B cell (primary cell): ENCODE results near the gene FARP1. TPM values are rescaled to one million over a fixed set of nuclear protein-coding genes. Genes with fewer than 3 reads are reported as not detected.

Experiments
- ATAC-seq: fragments of 200-7000 bp; cut with Tn5 transposase; one replicate; pipeline ENCODE4 v1.10.0; 2021; ENCODE audit warnings: low read depth, mild to moderate bottlenecking, moderate number of reproducible peaks, moderate library complexity
- CTCF ChIA-PET: fragments of 350-600 bp; sonication (Branson Sonifier 250); formaldehyde crosslinking; loops from one replicate; lab custom pipeline; 2021; ENCODE audit warnings: antibody characterized with exemption, inconsistent platforms; lab: Charles Lee
- POLR2A ChIA-PET: fragments of 350-600 bp; sonication (Branson Sonifier 250); formaldehyde crosslinking; loops from one replicate; lab custom pipeline; 2021; ENCODE audit warnings: antibody characterized with exemption; lab: Charles Lee
- DNase-seq: peaks from one replicate; pipeline ENCODE4 v3.0.0; 2013
- H2AFZ ChIP-seq: 2 replicates; pipeline ENCODE4 v1.6.1; 2012; ENCODE audit warnings: mild to moderate bottlenecking, low read depth, low read length; ENCODE audit not compliant: insufficient read depth, poor library complexity, severe bottlenecking
- H3K27ac ChIP-seq, 2 donors: 1 replicate in 1 of 2; 2 replicates in 1 of 2; pipeline ENCODE4 v1.5.1; 2012 to 2013; ENCODE audit warnings: low read length in 2 of 2, mild to moderate bottlenecking in 2 of 2, moderate library complexity in 1 of 2
- H3K27me3 ChIP-seq, 4 experiments: fragments of 200-600 bp in 1 of 4; sonication (generic) in 1 of 4; replicated peaks in 1 of 4; 1 replicate in 2 of 4; 2 replicates in 2 of 4; pipeline versions ENCODE4 v1.6.1 to v1.7.0; 2013 to 2016; ENCODE audit warnings: low read length in 3 of 4, mild to moderate bottlenecking in 2 of 4, mixed read lengths in 1 of 4, moderate library complexity in 1 of 4; ENCODE audit not compliant: insufficient read depth in 4 of 4, control insufficient read depth in 3 of 4; ENCODE audit errors: control extremely low read depth in 1 of 4
- H3K36me3 ChIP-seq, 2 experiments: replicated peaks in 1 of 2; 1 replicate in 1 of 2; 2 replicates in 1 of 2; pipeline versions ENCODE4 v1.6.1 to v1.7.1; 2013; ENCODE audit warnings: low read length in 1 of 2; ENCODE audit not compliant: insufficient read depth in 2 of 2, control insufficient read depth in 1 of 2; ENCODE audit errors: control extremely low read depth in 1 of 2, extremely low read depth in 1 of 2
- H3K4me1 ChIP-seq, 2 donors: fragments of 200-600 bp in 1 of 2; sonication (generic) in 1 of 2; 1 replicate in 1 of 2; 2 replicates in 1 of 2; pipeline versions ENCODE4 v1.5.1 to v1.6.1; 2013 to 2017; ENCODE audit warnings: low read length in 2 of 2; ENCODE audit not compliant: control insufficient read depth in 2 of 2, insufficient read depth in 2 of 2
- H3K4me2 ChIP-seq: replicated peaks from 2 replicates; pipeline ENCODE3; 2012; ENCODE audit warnings: mild to moderate bottlenecking, low read depth, low read length; ENCODE audit not compliant: poor library complexity, severe bottlenecking
- H3K4me3 ChIP-seq, 5 experiments: fragments of 200-600 bp in 1 of 5; sonication (generic) in 1 of 5; 1 replicate in 3 of 5; 2 replicates in 2 of 5; pipeline versions ENCODE4 v1.5.1 to v1.7.0; 2011 to 2016; ENCODE audit warnings: low read length in 4 of 5, mild to moderate bottlenecking in 4 of 5, low read depth in 2 of 5, control low read depth in 1 of 5, moderate library complexity in 1 of 5; ENCODE audit not compliant: insufficient read depth in 1 of 5; ENCODE audit errors: control extremely low read depth in 1 of 5, extremely low read depth in 1 of 5
- H3K79me2 ChIP-seq: fragments of 200-600 bp; sonication (generic); one replicate; pipeline ENCODE4 v1.6.0; 2016; ENCODE audit warnings: low read length; ENCODE audit not compliant: control insufficient read depth, insufficient read depth
- H3K9ac ChIP-seq: fragments of 200-600 bp; sonication (generic); 2 replicates; pipeline ENCODE4 v1.6.1; 2017; ENCODE audit warnings: mild to moderate bottlenecking, low read length, moderate library complexity
- H3K9me3 ChIP-seq, 3 donors: one replicate each; pipeline versions ENCODE4 v1.6.1 to v1.7.1; 2013; ENCODE audit warnings: low read length in 2 of 3; ENCODE audit not compliant: control insufficient read depth in 2 of 3, insufficient read depth in 1 of 3; ENCODE audit errors: control extremely low read depth in 1 of 3
- H4K20me1 ChIP-seq: 2 replicates; pipeline ENCODE4 v1.6.0; 2012; ENCODE audit warnings: mild to moderate bottlenecking, low read length; ENCODE audit not compliant: insufficient read depth, control insufficient read depth, poor library complexity, severe bottlenecking
- H3K27ac Mint-ChIP-seq: one replicate; pipeline ENCODE4 v1.8.0; 2021; ENCODE audit warnings: mixed read lengths
- H3K27me3 Mint-ChIP-seq: one replicate; pipeline ENCODE4 v1.8.0; 2021; ENCODE audit warnings: mixed read lengths
- H3K4me1 Mint-ChIP-seq: one replicate; pipeline ENCODE4 v1.8.0; 2021; ENCODE audit warnings: mixed read lengths
- H3K4me3 Mint-ChIP-seq: one replicate; pipeline ENCODE4 v1.8.0; 2021; ENCODE audit warnings: mixed read lengths
- H3K9me3 Mint-ChIP-seq: one replicate; pipeline ENCODE4 v1.8.0; 2022; ENCODE audit warnings: mixed read lengths; ENCODE audit not compliant: insufficient read depth
- CTCF ChIP-seq: fragments of 200-600 bp; IDR thresholded peaks from one replicate; pipeline ENCODE4 v1.8.0; 2022; ENCODE audit warnings: antibody characterized with exemption, mild to moderate bottlenecking
- EZH2 ChIP-seq: IDR thresholded peaks from 2 replicates; pipeline ENCODE4 v1.6.1; 2012; ENCODE audit warnings: borderline replicate concordance, low read depth, mild to moderate bottlenecking, moderate library complexity, low read length; ENCODE audit not compliant: insufficient read depth, poor library complexity, severe bottlenecking
- WGBS: methylation state at CpG from one replicate; pipeline ENCODE4 v1.1.5; 2013; ENCODE audit warnings: missing lambda C conversion rate; ENCODE audit not compliant: insufficient coverage; 5-methylcytosine and 5-hydroxymethylcytosine counted together
- intact Hi-C: fragments of 100-400 bp; cut with micrococcal nuclease; formaldehyde crosslinking; loops from one replicate; pipeline ENCODE4 v1.10.0; 2022
- polyA plus RNA-seq: library from polyadenylated mRNA; depleted of rRNA; stranded (reverse); fragments of >200 nt; gene quantifications from 2 replicates; pipeline ENCODE4 v1.2.3, GENCODE V29; 2012
- total RNA-seq, 2 donors: library from RNA; stranded (reverse); fragments of 120-200 nt in 1 of 2; gene quantifications; 1 replicate in 1 of 2; 2 replicates in 1 of 2; pipeline versions ENCODE4 v1.2.3 to v1.2.4, GENCODE V29; 2013 to 2022

The FARP1 gene
- total and polyA plus RNA-seq, 2 donors (not counting 1 experiment from before 2014, with no cell fraction given): 0.15 to 1.5 TPM

DNA sequence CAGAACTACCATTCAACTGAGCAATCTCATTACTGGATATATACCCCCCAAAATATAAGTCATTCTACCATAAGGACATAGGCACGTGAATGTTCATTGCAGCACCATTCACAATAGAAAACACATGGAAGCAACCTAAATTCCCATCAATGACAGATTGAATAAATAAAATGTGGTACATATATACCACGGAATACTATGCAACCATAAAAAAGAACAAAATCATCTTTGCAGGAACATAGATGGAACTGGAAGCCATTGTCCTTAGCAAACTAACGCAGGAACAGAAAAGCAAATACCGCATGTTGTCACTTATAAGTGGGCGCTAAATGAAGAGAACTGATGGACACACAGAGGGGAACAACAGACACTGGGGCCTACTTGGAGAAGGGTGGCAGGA lies 20.0 kb downstream of the FARP1 start:
- Mint-ChIP-seq H3K27me3 (peaks cover 5% of the 10 kb centered on the region), H3K27ac (no peak overlapping the region), H3K4me3 (no peak overlapping the region), H3K4me1 (no peaks in the 10 kb centered on the region), H3K9me3 (no peaks in the 10 kb centered on the region)
- ATAC-seq: no peak
- TF ChIP-seq EZH2: no peak
- TF ChIP-seq CTCF: no peak
- DNase-seq: no peak
- Histone ChIP-seq H4K20me1 (no peaks in the 10 kb centered on the region), H2AFZ (no peak overlapping the region), H3K9ac (no peak overlapping the region), H3K79me2 (no peaks in the 10 kb centered on the region), H3K4me1 (no peaks in the 10 kb centered on the region), H3K4me2 (no peak overlapping the region), H3K27ac (no peak overlapping the region), H3K9me3 (no peaks in the 10 kb centered on the region), H3K36me3 (no peaks in the 10 kb centered on the region), H3K4me3 (no peak overlapping the region), H3K27me3 (no peaks in the 10 kb centered on the region)
- POLR2A ChIA-PET: no interaction called here
- WGBS: 93% methylated on average over 3 of the region's 5 CpGs
- intact Hi-C loops: no loop called here
- CTCF ChIA-PET: no interaction called here

DNA sequence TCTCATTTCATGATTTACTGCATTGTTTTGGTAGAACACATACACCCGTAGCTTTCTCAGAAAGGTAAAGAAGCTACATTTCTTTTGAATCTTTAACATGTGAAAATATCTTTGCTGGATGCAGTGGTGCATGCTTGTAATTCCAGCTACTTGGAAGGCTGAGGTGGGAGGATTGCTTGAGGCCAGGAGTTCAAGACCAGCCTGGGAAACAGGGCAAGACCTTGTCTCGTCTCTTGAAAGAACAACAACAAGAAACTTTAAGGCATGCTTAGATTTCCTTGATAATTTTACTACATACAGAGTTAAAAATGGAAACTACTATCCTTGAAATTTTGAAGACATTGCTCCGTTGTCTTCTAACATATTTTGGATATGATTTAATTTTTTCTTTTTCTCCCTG lies 26.4 kb downstream of the FARP1 start:
- Histone ChIP-seq H3K27me3 (no peaks in the 10 kb centered on the region), H3K79me2 (no peaks in the 10 kb centered on the region), H3K4me3 (no peak overlapping the region), H4K20me1 (no peaks in the 10 kb centered on the region), H3K4me1 (no peaks in the 10 kb centered on the region), H3K9ac (no peak overlapping the region), H3K4me2 (no peak overlapping the region), H3K9me3 (no peaks in the 10 kb centered on the region), H2AFZ (no peak overlapping the region), H3K36me3 (no peaks in the 10 kb centered on the region), H3K27ac (no peak overlapping the region)
- Mint-ChIP-seq H3K27ac (no peak overlapping the region), H3K9me3 (no peaks in the 10 kb centered on the region), H3K27me3 (peaks cover 27% of the 10 kb centered on the region), H3K4me1 (no peaks in the 10 kb centered on the region), H3K4me3 (no peak overlapping the region)
- POLR2A ChIA-PET: no interaction called here
- CTCF ChIA-PET: no interaction called here
- intact Hi-C loops: no loop called here
- no peak for DNase-seq
- no peak for ATAC-seq
- WGBS: 100% methylated on average over 1 of the region's 3 CpGs
- no peak for TF ChIP-seq CTCF
- TF ChIP-seq EZH2: no peak
